G401 (cell line): Measurements from ENCODE around the gene MAST2. TPM values are rescaled to one million over a fixed set of nuclear protein-coding genes. Genes with fewer than 3 reads are reported as not detected.
"Not testable (repeated sequence)": the region's sequence is repeated elsewhere in the genome, so short reads cannot be mapped to it uniquely, and the experiment has no call there.

Experiments used
- DNase-seq: peaks from one replicate; pipeline ENCODE4 v3.0.0-alpha.2; 2015; ENCODE audit warnings: low spot score
- in situ Hi-C: cut with HindIII; loops from 2 replicates; pipeline ENCODE4 v1.10.0; 2016; ENCODE audit warnings: low sequenced_read_pairs, mixed read lengths
- total RNA-seq: library from RNA; depleted of rRNA; stranded (reverse); fragments of >200 nt; shearing (Covaris generic); gene quantifications from 2 replicates; pipeline ENCODE4 v1.2.3, GENCODE V29; 2014

MAST2 gene
- total RNA-seq, 1 experiment from 2014 or later = 46.1 TPM

DNA sequence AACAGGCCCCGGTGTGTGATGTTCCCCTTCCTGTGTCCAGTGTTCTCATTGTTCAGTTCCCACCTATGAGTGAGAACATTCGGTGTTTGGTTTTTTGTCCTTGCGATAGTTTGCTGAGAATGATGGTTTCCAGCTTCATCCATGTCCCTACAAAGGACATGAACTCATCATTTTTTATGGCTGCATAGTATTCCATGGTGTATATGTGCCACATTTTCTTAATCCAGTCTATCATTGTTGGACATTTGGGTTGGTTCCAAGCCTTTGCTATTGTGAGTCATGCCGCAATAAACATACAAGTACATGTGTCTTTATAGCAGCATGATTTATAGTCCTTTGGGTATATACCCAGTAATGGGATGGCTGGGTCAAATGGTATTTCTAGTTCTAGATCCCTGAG lies 158.5 kb downstream of the MAST2 start:
- in situ Hi-C loops = not testable (repeated sequence)

DNA sequence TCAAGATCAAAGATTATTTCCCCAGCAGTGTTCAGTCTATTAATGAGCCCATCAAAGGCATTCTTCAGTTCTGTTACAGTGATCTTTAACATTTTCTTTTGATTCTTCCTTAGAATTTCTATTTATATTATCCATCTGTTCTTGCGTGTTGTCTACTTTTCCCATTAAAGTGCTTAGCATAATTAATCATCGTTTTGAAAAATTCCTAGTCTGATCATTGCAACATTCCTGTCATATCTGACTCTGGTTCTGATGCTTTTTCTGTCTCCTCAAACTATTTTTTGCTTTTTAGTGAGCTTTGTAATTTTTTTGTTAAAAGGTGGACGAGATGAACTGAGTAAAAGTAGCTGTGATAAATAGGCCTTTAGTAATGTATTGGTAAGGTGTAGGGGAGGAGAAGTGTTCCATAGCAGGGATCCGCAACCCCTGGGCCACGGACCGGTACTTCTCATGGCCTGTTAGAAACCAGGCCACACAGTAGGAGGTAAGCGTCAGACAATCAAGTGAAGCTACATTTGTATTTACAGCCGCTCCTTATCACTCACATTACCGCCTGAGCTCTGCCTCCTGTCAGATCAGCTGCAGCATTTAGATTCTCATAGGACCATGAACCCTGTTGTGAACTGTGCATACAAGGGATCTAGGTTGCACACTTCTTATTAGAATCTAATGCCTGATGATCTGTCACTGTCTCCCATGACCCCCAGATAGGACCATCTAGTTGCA lies 165.7 kb downstream of the MAST2 start:
- DNase-seq = no peak
- in situ Hi-C loops = no loop called here

More for the DNA sequence above, 158.5 kb downstream of the MAST2 start:
- not testable (repeated sequence) for DNase-seq

DNA sequence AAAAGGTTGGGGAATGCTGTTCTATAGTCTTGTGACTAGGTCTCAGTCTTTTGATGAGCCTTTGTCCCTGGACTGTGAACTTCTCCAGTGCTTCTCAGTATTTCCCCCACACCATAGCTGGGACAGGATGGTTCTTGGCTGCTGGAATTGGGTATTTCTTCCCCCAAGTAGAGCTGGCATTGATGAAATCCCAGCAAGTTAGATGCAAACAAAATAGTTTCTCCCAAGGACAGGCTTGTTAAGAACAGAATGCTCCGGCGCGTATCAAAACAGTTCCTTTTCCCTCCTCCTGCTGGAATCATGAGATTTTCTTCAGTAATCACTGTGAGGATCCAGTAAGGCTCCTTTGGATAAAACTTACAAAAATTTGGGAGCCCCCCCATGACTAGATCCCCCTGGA lies 166.5 kb downstream of the MAST2 start:
- in situ Hi-C loops = no loop called here
- no peak for DNase-seq

DNA sequence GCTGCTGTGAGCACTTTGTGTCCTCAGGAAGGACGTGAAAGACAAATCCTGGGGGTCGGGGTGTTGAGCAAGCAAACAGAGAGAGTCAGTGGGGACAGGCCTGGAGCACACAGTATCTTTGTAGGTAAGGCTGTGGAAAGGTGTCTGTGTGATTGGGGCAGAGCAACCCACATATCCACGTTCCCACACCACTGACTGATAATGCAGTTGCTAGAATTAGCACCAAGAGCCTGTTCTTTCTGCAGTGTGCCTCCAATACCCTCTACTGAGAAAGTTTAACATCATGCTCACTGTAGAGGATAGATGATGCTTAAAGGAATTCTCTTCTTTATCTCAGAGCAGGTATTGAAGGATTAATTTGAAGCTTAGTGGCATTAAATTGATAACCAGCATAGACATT lies 167.9 kb downstream of the MAST2 start:
- no peak for DNase-seq
- in situ Hi-C loops = no loop called here

DNA sequence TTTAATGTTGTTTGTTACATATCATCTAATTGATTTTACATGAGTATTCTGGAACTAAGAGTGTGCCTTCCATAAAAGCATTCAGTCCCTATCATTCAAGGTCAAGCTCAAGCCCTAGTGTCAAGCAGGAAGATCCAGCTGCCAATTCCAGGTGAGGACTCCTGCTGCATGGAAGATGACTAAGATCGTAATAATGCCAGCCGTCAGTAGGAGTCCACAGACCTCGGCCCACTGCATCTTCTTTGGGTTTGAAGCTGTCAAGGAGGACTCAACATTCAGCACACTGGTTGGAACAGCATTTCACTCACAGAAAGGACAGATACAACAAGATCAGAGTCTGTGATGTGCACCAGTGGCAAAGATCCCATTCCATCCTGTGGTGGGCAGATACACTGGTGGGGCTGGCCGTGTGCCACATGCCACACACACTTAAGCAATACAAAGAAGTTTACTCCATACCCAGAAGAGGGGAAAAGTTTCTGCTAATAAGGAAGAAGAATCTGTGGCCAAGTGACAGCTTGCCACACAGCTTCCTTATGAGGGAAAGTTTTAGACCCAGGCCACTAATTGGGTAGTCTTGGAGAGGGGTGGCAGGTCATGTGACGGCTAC lies 168.6 kb downstream of the MAST2 start:
- in situ Hi-C loops = no loop called here

DNA sequence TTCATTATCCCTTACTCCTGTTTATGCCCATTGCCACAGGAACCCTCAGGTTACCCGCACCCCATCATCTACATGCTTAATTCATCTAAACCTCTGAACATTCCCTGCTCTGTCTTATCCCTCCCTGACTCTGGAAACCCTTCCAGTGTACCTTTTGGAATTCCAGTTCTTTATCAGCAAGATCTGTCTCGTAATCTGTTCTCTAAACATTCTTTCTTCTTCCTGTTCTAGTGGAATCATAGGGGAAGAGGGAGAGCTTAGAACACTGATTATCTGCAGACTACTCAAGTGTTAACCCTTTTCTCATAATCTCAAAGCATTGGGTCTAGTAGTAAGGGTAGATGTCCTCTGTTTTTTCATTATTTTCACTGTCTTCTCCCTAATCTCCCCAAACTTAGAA lies 169.2 kb downstream of the MAST2 start:
- in situ Hi-C loops = no loop called here
- no peak for DNase-seq

More for the DNA sequence above, 168.6 kb downstream of the MAST2 start:
- no peak for DNase-seq

DNA sequence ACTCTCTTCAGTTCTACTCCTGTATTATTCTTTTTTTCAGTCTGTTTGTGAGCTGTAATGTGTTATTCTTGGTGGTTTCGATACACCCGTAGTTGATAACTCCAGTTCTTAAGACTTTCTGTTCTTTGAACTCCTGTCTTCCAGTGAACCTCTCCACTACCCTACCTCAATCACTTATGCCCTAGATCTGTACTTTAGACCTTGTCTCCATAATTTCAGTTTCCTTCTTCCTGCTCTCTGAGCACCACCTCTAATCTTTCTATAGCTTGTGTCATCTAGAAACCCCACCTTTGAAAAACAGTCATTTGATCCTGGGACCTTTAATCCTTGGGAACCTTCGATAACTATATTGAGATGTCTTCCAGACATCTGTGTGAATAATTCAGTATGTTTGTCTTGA lies 169.7 kb downstream of the MAST2 start:
- no peak for DNase-seq
- in situ Hi-C loops = no loop called here

DNA sequence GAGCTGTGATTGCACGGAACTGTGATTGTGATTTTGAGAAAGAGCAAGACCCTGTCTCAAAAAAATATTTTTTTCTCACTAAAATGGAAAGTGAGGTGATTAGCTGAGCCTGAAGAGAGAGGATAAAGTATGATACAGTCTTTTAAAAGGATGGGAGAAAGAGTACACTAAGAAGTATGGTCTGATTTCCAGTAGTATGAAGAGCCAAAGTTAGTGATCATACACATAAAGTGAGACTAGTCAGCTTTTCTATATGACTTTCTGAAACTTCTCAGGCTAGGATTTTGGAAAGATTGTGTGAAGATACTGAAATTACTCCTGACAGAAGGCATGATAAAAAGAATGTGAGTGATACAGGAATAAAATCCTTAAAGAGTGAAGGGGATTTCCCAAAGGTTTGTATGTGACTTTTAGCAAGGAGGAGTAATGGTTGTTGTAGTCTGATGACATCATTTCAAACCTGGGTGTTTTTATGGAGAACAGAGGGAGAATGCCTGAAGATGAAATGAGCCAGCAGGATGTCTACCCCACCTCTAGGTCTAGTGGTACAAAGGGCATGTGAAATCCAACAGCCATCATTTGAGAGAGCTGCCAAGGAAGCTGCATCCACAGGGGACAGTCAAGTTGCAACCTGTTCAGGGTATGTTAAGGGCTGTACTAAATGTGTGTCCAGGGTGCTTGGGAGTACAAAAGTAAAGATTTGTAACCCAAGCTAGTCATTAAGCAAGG lies 171.3 kb downstream of the MAST2 start:
- in situ Hi-C loops = no loop called here

DNA sequence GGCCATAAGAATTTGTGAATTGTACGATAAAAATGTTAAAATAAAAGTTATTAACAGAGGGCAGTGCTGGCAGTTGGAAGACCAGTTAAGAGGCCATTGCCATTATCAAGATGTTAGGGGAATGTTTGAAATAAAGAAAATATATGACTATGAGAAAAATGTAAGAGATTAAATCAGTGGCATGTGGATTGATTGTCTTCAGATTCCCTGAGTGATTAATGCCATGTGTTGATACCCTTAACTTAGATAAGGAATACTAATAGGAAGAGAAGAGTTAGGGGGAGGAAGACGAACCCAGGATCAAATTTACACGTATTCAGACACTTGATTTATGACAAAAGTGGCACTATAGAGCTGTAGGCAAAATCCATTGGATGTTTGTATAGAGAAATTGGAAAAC lies 173.2 kb downstream of the MAST2 start:
- in situ Hi-C loops = no loop called here
- no peak for DNase-seq

More for the DNA sequence above, 171.3 kb downstream of the MAST2 start:
- DNase-seq = no peak

DNA sequence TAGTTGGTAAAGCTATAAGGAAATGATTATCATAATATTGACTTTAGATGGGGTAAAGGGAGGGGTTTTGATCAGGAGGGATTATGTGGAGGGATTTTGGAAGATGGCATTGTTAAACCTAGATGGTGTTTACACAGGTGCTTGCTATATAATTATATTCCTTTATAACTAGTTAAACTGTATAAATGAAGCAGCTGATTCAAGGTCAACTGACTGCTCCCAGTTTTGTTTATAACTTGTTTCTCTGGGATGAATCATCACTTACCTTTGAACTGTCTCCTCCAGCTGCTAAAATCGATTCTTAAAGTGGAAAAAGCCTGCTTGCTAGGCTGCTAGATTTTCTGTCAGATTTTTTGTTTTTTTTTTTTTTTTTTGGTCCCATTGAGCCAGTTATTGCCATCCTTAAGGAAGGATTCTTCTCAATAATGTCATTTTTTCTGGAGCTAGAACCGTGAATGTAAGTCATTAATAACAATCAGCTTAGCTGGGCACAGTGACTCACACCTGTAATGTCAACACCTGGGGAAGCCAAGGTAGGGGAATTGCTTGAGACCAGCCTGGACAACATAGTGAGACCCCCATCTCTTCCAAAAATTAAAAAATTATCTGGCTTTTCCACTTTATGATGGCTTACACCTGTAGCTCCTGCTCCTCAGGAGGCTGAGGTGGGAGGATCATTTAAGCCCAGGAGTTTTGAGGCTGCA lies 175.8 kb downstream of the MAST2 start:
- DNase-seq = no peak
- in situ Hi-C loops = no loop called here

DNA sequence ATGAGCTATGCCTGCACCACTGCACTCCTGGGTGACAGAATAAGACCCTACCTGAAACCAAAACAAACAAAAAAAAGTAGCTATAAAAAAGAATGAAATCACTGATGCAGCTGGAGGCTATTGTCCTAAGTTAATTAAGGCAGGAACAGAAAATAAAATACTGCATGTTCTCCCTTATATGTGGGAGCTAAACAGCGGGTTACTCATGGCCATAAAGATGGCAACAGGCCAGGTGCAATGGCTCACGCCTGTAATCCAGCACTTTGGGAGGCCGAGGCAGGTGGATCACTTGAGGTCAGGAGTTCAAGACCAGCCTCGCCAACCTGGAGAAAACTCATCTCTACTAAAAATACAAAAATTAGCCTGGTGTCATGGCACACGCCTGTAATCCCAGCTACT lies 176.4 kb downstream of the MAST2 start:
- in situ Hi-C loops = no loop called here
- no peak for DNase-seq

DNA sequence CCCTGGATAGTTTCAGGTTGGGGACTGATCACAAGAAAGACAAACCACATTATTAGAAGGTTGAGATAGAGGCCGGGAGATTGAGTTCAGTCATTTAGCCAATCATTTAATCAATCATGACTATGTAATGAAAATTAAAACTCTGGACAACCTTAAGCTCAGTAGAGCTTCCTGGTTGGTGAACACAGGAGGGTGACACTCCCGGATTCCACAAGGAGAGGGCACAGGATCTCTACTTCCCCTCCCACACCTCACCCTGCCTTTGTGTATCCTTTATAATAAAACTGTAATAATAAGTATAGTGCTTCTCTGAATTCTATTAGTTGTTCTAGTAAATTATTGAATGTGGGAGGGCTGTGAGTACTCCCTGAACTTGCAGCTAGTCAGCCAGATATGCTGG lies 178.9 kb downstream of the MAST2 start:
- in situ Hi-C loops = no loop called here

DNA sequence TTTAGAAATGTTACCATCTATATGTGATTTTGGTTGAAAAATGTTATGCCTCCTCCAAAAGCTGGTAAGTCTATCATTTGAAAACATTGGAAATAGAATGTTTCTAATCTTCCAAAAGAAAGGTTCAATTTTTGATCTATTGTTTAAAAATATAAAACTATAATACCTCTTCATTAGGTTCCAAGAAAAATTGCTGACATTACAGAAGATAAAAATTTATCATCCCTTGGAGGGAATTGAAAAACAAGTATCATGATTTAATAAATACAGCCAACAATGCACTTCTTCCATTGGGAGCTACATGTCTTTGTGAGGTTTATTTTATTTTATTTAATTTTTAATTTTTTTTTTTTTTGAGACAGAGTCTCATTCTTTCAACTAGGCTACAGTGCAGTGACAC lies 180.6 kb downstream of the MAST2 start:
- in situ Hi-C loops = no loop called here
- no peak for DNase-seq

More for the DNA sequence above, 178.9 kb downstream of the MAST2 start:
- DNase-seq = no peak

DNA sequence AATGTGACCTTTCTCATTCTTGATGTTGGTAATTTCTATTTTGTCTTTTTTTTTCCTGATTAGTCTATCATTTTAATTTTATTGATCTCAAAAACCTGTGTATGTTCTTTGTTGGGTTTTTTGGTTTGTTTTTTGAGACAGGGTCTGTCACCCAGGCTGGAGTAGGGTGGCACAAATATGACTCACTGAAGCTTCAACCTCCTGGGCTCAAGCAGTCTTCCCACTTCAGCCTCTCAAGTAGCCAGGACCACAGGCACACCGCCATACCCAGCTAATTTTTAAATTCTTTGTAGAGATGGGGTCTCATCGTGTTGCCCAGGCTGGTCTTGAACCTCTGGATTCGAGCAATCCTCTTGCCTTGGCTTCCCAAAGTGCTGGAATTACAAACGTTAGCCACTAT lies 183.8 kb downstream of the MAST2 start:
- in situ Hi-C loops = no loop called here
- DNase-seq = no peak

DNA sequence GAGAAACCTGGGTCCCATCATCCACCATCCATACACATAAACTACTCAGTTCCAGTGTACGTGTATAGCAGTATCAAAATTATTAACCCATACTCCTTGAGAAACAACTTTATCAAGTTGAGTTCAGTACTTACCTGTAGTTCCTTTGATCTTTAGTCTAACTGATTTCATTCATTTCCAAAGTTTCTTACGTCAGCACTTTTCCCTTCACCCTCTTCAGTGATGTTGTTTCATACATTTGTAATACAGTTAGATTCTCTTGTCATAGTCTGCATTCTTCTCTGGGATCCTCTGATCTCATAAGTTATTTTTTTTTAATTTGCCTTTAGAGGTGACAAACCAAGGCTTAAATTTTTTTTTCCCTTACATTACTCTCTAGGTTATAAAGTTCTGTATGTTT lies 185.8 kb downstream of the MAST2 start:
- DNase-seq = no peak
- in situ Hi-C loops = no loop called here

DNA sequence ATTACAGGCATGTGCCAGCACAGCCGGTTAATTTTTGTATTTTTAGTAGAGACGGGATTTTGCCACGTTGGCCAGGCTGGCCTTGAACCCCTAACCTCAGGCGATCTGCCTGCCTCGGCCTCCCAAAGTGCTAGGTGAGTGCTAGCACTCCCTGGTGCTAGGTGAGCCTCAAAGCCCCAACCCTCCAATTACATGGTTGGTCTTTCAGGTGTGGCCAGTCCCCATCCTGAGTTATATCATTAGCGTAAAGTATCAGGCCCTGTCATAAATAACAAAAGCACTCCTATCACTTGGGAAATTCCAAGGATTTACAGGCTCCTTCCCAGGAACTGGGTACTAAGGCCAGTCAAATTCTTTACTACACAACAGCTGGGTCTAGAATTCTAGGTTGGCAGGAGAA lies 191.0 kb downstream of the MAST2 start:
- DNase-seq = no peak
- in situ Hi-C loops = no loop called here

DNA sequence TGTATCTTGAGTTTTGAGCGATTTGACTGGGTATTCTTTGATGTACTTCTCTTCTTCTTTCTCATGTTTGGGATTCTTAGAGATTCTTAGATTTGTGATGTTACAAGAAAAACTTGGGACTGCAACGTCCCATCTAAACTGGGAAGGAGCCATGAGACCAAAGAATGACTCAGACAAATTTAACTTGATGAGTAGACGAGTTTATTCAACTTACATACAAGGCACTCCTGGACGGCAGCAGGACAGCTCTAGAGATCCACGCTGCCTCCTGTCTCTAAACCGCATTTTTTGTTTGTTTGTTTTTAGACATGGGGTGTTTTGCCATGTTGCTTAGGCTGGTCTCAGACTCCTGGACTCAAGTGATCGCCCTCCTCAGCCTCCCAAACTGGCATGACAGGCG lies 191.9 kb downstream of the MAST2 start:
- in situ Hi-C loops = no loop called here
- no peak for DNase-seq

DNA sequence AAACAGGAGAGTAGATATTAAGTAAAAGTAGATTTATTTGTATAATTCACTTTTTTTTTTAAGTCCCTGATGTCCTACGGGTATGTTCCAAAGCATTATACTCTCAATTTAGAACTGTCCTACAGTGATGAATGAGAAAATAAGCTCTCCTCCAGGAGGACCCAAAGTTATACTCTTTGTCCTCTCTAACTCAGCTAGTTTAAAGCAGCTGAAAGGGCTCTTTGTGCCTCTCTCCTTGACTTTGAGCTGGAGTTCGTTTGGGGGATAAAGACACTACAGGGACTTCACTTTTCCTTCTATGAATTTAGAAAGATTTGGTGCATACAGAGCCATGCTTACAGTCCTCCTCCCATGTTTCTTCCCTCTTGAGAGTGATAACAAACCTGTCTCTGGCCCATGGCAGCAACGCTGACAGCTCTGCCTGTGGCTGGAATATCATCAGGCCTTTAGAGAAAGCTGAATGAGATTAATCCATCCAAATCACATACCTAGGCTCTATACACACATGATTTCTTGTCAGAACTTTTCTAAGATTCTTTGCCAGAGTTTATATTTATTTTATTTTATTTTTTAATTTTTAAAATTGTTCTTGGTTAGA lies 194.7 kb downstream of the MAST2 start:
- in situ Hi-C loops = no loop called here
- no peak for DNase-seq

DNA sequence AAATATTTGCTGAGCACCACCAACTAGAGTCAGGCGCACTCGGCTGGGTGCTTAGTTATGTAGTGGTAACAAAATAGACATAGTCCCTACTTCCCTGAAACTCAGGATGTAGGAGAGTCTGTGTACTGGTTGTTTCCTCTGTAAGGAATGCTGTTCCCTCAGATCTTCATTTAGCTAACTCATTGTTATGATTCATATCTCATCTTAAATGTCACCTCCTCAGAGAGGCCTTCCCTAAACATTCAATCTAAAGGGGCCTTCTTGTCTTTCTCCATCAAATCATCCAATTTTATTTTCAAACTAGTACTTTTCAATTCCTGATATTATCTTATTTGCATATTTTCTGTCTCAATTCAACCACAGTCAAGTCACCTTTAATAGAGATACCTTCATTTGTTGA lies 196.1 kb downstream of the MAST2 start:
- no peak for DNase-seq
- in situ Hi-C loops = no loop called here
